Measurements from ENCODE around the gene CRACDL. TPM values are rescaled to one million over a fixed set of nuclear protein-coding genes. Genes with fewer than 3 reads are reported as not detected.

Gene CRACDL
- total and polyA plus RNA-seq, 2 of the 13 experiments (the other 11 are each of a cell fraction or from before 2014, with no cell fraction given) = 0.15 to 0.26 TPM

- TF ChIP-seq ZBTB33 (CRISPR knock-in tag; IDR thresholded peaks at IDR 0.05) = no peak
- no peak for TF ChIP-seq ZNF430 (CRISPR knock-in tag; IDR thresholded peaks at IDR 0.05)
- TF ChIP-seq DDIT3 (CRISPR knock-in tag; IDR thresholded peaks at IDR 0.05) = no peak
- TF ChIP-seq, protein P1, sequence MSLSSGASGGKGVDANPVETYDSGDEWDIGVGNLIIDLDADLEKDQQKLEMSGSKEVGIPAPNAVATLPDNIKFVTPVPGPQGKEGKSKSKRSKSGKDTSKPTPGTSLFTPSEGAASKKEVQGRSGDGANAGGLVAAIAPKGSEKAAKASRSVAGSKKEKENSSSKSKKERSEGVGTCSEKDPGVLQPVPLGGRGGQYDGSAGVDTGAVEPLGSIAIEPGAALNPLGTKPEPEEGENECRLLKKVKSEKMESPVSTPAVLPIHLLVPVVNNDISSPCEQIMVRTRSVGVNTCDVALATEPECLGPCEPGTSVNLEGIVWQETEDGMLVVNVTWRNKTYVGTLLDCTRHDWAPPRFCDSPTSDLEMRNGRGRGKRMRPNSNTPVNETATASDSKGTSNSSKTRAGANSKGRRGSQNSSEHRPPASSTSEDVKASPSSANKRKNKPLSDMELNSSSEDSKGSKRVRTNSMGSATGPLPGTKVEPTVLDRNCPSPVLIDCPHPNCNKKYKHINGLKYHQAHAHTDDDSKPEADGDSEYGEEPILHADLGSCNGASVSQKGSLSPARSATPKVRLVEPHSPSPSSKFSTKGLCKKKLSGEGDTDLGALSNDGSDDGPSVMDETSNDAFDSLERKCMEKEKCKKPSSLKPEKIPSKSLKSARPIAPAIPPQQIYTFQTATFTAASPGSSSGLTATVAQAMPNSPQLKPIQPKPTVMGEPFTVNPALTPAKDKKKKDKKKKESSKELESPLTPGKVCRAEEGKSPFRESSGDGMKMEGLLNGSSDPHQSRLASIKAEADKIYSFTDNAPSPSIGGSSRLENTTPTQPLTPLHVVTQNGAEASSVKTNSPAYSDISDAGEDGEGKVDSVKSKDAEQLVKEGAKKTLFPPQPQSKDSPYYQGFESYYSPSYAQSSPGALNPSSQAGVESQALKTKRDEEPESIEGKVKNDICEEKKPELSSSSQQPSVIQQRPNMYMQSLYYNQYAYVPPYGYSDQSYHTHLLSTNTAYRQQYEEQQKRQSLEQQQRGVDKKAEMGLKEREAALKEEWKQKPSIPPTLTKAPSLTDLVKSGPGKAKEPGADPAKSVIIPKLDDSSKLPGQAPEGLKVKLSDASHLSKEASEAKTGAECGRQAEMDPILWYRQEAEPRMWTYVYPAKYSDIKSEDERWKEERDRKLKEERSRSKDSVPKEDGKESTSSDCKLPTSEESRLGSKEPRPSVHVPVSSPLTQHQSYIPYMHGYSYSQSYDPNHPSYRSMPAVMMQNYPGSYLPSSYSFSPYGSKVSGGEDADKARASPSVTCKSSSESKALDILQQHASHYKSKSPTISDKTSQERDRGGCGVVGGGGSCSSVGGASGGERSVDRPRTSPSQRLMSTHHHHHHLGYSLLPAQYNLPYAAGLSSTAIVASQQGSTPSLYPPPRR (CRISPR knock-in tag; IDR thresholded peaks at IDR 0.05; ENCODE audit: borderline replicate concordance) = no peak; the same call in 1 of the 2 replicates
- TF ChIP-seq CREM (IDR thresholded peaks at IDR 0.05) = no peak
- no peak for TF ChIP-seq CREM (CRISPR knock-in tag; IDR thresholded peaks at IDR 0.05)
- no peak for TF ChIP-seq ZNF17 (CRISPR knock-in tag; IDR thresholded peaks at IDR 0.05)
- TF ChIP-seq JUN (CRISPR knock-in tag; IDR thresholded peaks at IDR 0.05) = no peak
- TF ChIP-seq KDM1A (CRISPR knock-in tag; IDR thresholded peaks at IDR 0.05) = no peak; the same call in 1 of the 2 replicates
- no peak for TF ChIP-seq ZNF362 (CRISPR knock-in tag; IDR thresholded peaks at IDR 0.05; ENCODE audit: borderline replicate concordance)
- TF ChIP-seq ZNF441 (CRISPR knock-in tag; IDR thresholded peaks at IDR 0.05; ENCODE audit: borderline replicate concordance) = no peak
- TF ChIP-seq ZNF446 (CRISPR knock-in tag; IDR thresholded peaks at IDR 0.05) = no peak
- no peak for TF ChIP-seq ZNF33A (CRISPR knock-in tag; IDR thresholded peaks at IDR 0.05; ENCODE audit: borderline replicate concordance)
- no peak for TF ChIP-seq PHF21A (CRISPR knock-in tag; IDR thresholded peaks at IDR 0.05)
- TF ChIP-seq, protein P2, sequence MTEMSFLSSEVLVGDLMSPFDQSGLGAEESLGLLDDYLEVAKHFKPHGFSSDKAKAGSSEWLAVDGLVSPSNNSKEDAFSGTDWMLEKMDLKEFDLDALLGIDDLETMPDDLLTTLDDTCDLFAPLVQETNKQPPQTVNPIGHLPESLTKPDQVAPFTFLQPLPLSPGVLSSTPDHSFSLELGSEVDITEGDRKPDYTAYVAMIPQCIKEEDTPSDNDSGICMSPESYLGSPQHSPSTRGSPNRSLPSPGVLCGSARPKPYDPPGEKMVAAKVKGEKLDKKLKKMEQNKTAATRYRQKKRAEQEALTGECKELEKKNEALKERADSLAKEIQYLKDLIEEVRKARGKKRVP (CRISPR knock-in tag; IDR thresholded peaks at IDR 0.05) = peak in 1 of 2 experiments; percentile 96; a peak in 2 of 4 replicates
- no peak for TF ChIP-seq WIZ (CRISPR knock-in tag; IDR thresholded peaks at IDR 0.05)
- TF ChIP-seq MEF2D (CRISPR knock-in tag; IDR thresholded peaks at IDR 0.05) = no peak
- TF ChIP-seq, protein P3, sequence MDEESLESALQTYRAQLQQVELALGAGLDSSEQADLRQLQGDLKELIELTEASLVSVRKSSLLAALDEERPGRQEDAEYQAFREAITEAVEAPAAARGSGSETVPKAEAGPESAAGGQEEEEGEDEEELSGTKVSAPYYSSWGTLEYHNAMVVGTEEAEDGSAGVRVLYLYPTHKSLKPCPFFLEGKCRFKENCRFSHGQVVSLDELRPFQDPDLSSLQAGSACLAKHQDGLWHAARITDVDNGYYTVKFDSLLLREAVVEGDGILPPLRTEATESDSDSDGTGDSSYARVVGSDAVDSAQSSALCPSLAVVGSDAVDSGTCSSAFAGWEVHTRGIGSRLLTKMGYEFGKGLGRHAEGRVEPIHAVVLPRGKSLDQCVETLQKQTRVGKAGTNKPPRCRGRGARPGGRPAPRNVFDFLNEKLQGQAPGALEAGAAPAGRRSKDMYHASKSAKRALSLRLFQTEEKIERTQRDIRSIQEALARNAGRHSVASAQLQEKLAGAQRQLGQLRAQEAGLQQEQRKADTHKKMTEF (CRISPR knock-in tag; IDR thresholded peaks at IDR 0.05) = no peak
- TF ChIP-seq ASH2L (IDR thresholded peaks at IDR 0.05; ENCODE audit: insufficient read length, low read depth, low read length) = peak; percentile 42
Observed at GRCh38 chr2:98911376-98912154, 24.5 kb downstream of the CRACDL start (continued).
